Osteoblast (primary cell): ENCODE results near the gene CNTROB. TPM values are rescaled to one million over a fixed set of nuclear protein-coding genes. Genes with fewer than 3 reads are reported as not detected.

ENCODE experiments used
- DNase-seq: peaks from one replicate; pipeline ENCODE4 v3.0.0; 2011; ENCODE audit warnings: low spot score, mixed read lengths; ENCODE audit not compliant: insufficient read length; ENCODE audit errors: missing footprints
- H2AFZ ChIP-seq: 2 replicates; pipeline ENCODE4 v1.6.0; 2011; ENCODE audit warnings: mild to moderate bottlenecking, low read length
- H3K27ac ChIP-seq: 2 replicates; pipeline ENCODE4 v1.5.1; 2011; ENCODE audit warnings: mild to moderate bottlenecking, low read depth, low read length, moderate library complexity
- H3K27me3 ChIP-seq: 2 replicates; pipeline ENCODE4 v1.6.0; 2012; ENCODE audit warnings: mild to moderate bottlenecking, control low read depth, inconsistent platforms, low read length, moderate library complexity; ENCODE audit not compliant: insufficient read depth
- H3K36me3 ChIP-seq: 2 replicates; pipeline ENCODE4 v1.5.1; 2011; ENCODE audit warnings: mild to moderate bottlenecking, low read length, control low read depth, moderate library complexity; ENCODE audit not compliant: insufficient read depth
- H3K4me1 ChIP-seq: 2 replicates; pipeline ENCODE4 v1.5.1; 2011; ENCODE audit warnings: mild to moderate bottlenecking, low read length, control low read depth, moderate library complexity; ENCODE audit not compliant: insufficient read depth
- H3K4me2 ChIP-seq: 2 replicates; pipeline ENCODE4 v1.6.0; 2011; ENCODE audit warnings: mild to moderate bottlenecking, low read length; ENCODE audit not compliant: insufficient read depth
- H3K4me3 ChIP-seq: fragments of 200-600 bp; sonication (generic); 3 replicates; pipeline ENCODE4 v1.5.1; 2012; ENCODE audit warnings: mild to moderate bottlenecking, low read length, inconsistent platforms; ENCODE audit not compliant: insufficient read depth
- H3K79me2 ChIP-seq: 2 replicates; pipeline ENCODE4 v1.6.0; 2012; ENCODE audit warnings: mild to moderate bottlenecking, low read length, control low read depth, inconsistent platforms; ENCODE audit not compliant: insufficient read depth
- H3K9me3 ChIP-seq: 2 replicates; pipeline ENCODE4 v1.5.1; 2011; ENCODE audit warnings: low read depth, low read length, control low read depth
- H4K20me1 ChIP-seq: 2 replicates; pipeline ENCODE4 v1.6.0; 2012; ENCODE audit warnings: mild to moderate bottlenecking, low read length, control low read depth; ENCODE audit not compliant: insufficient read depth
- total RNA-seq: library from RNA; depleted of rRNA; stranded (reverse); fragments of >200 nt; gene quantifications from 2 replicates; pipeline ENCODE4 v1.2.3, GENCODE V29; 2012
- TF ChIP-seq, protein P1 (sequence below): IDR thresholded peaks from 2 replicates; pipeline ENCODE4 v1.5.1; 2011; ENCODE audit warnings: mild to moderate bottlenecking, low read depth, low read length, moderate library complexity; ENCODE audit errors: extremely low read depth

The CNTROB gene
- total RNA-seq, 1 donor: 20.6 TPM

DNA sequence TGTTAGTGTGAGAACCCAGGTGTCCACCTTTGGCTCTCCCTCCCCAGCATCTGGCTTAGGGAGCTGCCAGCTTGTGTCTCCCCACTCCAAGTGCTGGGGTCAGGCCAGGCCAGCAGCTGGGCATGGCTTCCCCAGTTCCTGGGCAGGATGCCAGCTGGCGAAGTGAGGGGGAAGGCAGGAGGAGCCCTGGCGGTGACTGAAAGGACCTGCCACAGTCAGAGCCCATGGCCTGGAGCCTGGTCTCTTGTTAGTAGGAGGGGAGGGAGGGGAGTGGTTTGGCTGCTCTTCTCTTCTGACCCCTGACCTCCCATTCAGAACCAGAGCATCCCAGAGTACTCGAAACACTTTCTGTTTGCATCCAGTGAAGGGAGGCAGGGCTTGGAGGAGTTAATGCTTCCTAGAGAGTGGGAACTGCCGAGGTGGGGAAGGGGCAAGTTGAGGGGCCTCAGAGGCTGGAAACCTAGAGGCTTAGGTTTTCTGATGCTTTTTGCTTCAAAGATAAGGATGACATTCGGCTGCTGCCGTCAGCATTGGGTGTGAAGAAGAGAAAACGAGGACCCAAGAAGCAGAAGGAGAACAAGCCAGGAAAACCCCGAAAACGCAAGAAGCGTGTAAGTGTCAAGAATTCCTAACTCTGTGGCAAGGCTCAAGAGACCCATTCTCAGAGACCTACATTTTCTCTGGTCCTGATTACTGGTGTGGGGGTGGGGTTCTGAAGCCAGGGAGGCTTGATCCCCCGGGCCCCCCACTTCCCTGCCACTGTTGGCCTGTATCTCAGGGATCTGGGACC is 42.6 kb upstream of the CNTROB start:
- H2AFZ ChIP-seq: no peak overlapping the region
- peaks cover 38% of the 10 kb centered on the region for H3K4me1 ChIP-seq
- peak overlapping the region; percentile 97 for H3K4me2 ChIP-seq
- H4K20me1 ChIP-seq: peaks cover 20% of the 10 kb centered on the region
- H3K4me3 ChIP-seq: peak overlapping the region; percentile 39
- peaks cover 45% of the 10 kb centered on the region for H3K36me3 ChIP-seq
- TF ChIP-seq, protein P1, sequence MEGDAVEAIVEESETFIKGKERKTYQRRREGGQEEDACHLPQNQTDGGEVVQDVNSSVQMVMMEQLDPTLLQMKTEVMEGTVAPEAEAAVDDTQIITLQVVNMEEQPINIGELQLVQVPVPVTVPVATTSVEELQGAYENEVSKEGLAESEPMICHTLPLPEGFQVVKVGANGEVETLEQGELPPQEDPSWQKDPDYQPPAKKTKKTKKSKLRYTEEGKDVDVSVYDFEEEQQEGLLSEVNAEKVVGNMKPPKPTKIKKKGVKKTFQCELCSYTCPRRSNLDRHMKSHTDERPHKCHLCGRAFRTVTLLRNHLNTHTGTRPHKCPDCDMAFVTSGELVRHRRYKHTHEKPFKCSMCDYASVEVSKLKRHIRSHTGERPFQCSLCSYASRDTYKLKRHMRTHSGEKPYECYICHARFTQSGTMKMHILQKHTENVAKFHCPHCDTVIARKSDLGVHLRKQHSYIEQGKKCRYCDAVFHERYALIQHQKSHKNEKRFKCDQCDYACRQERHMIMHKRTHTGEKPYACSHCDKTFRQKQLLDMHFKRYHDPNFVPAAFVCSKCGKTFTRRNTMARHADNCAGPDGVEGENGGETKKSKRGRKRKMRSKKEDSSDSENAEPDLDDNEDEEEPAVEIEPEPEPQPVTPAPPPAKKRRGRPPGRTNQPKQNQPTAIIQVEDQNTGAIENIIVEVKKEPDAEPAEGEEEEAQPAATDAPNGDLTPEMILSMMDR: peak; percentile 50
- DNase-seq: peak; percentile 98
- peak overlapping the region; percentile 79 for H3K27ac ChIP-seq
- H3K79me2 ChIP-seq: peaks cover 36% of the 10 kb centered on the region
- H3K27me3 ChIP-seq: no peaks in the 10 kb centered on the region
- no peaks in the 10 kb centered on the region for H3K9me3 ChIP-seq

DNA sequence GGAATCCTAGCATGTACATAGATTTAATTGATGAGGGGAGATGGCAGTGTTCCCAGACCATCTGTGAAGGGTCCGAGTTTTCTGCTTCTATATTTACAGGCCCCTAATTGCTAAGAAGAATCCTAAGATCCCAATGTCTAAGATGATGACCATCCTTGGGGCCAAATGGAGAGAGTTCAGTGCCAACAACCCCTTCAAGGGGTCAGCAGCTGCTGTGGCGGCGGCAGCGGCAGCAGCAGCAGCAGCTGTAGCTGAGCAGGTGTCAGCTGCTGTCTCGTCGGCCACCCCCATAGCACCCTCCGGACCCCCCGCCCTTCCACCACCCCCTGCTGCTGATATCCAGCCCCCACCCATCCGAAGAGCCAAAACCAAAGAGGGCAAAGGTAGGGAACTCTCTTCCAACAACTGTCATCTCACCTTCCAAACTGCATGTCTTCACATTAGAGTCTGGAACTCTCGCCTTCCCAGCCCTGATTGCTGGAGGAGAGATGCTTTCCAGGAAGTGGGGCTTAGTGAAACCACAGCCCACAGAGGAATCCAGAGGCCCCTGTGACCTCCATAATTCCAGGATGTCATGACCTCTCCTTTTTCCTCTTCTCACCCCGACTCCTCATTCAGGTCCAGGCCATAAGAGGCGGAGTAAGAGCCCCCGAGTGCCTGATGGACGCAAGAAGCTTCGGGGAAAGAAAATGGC is 38.7 kb upstream of the CNTROB start:
- H3K4me2 ChIP-seq: no peak overlapping the region
- no peaks in the 10 kb centered on the region for H3K27me3 ChIP-seq
- peaks cover 77% of the 10 kb centered on the region for H3K36me3 ChIP-seq
- peaks cover 20% of the 10 kb centered on the region for H3K4me1 ChIP-seq
- no peak overlapping the region for H3K27ac ChIP-seq
- peaks cover 25% of the 10 kb centered on the region for H3K79me2 ChIP-seq
- H3K9me3 ChIP-seq: no peaks in the 10 kb centered on the region
- TF ChIP-seq, protein P1: no peak
- H4K20me1 ChIP-seq: peaks cover 16% of the 10 kb centered on the region
- no peak overlapping the region for H2AFZ ChIP-seq
- DNase-seq: no peak
- H3K4me3 ChIP-seq: no peak overlapping the region

DNA sequence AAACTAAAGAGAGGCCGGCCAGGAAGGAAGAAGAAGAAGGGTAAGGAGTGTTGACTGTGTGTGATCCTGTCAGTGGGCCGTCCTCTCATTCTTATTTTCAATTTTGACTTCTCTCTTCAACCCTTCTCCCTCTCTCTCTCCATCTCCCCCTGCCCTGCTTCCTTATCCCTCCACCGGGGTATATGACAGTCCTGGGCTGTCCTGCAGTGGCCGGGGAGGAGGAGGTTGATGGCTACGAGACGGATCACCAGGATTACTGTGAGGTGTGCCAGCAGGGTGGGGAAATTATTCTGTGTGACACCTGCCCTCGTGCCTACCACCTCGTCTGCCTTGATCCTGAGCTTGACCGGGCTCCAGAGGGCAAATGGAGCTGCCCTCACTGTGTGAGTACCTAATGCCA is 37.8 kb upstream of the CNTROB start:
- Histone ChIP-seq H3K4me2 (no peak overlapping the region), H3K27ac (no peak overlapping the region), H4K20me1 (peaks cover 8% of the 10 kb centered on the region), H2AFZ (no peak overlapping the region), H3K27me3 (no peaks in the 10 kb centered on the region), H3K36me3 (peaks cover 86% of the 10 kb centered on the region), H3K9me3 (no peaks in the 10 kb centered on the region), H3K79me2 (peaks cover 16% of the 10 kb centered on the region), H3K4me3 (no peak overlapping the region), H3K4me1 (peaks cover 11% of the 10 kb centered on the region)
- DNase-seq: no peak
- TF ChIP-seq, protein P1: no peak

DNA sequence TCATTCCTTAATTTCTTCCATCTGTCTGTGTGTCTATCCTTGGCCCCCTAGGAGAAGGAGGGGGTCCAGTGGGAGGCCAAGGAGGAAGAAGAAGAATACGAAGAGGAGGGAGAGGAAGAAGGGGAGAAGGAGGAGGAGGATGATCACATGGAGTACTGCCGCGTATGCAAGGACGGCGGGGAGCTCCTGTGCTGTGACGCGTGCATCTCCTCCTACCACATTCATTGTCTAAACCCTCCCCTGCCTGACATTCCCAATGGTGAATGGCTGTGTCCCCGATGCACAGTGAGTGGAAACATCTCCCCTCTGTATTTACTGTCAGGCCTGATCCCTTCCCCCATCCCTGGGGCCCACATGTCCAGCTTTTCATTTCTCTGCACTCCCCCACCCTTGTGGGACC is 37.1 kb upstream of the CNTROB start:
- TF ChIP-seq, protein P1: no peak
- DNase-seq: no peak
- Histone ChIP-seq H3K27me3 (no peaks in the 10 kb centered on the region), H3K4me1 (peaks cover 4% of the 10 kb centered on the region), H4K20me1 (peaks cover 1% of the 10 kb centered on the region), H3K79me2 (peaks cover 10% of the 10 kb centered on the region), H3K9me3 (no peaks in the 10 kb centered on the region), H3K4me2 (no peak overlapping the region), H3K36me3 (peaks cover 88% of the 10 kb centered on the region), H3K27ac (no peak overlapping the region), H2AFZ (no peak overlapping the region), H3K4me3 (no peak overlapping the region)
